Stimulated activated CD8-positive, alpha-beta memory T cell treated with anti-CD3 and anti-CD28 coated beads, Interleukin-12 subunit alpha, Interleukin-12 subunit beta, amount 100 ng/mL, for 1 hour (primary cell): Measurements from ENCODE around the gene NSD1.
"Not testable (repeated sequence)": the region's sequence is repeated elsewhere in the genome, so short reads cannot be mapped to it uniquely, and the experiment has no call there.

Source experiments
- DNase-seq: peaks from one replicate; pipeline ENCODE4 v3.0.0-alpha.2; 2020; ENCODE audit warnings: low read depth

NSD1 gene

DNA sequence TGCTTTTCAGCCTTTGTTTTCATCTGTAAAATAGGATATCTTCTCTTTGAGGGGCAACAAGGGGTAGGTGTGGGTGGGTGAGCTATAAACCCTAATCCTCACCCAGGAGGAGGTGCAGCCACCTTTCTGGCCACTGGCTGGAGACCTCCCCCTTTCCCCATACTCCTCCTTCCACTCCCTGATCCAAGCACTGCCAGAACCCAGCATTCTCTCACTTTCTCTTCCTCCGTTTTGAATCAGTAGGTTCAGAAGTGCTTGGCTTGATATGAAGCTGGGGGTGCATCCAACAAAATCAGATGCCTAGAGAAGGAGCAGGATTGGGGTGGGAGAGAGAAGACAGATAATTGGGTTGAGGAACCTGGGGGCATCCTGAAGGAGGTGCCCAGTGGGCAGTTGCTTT is 6.8 kb upstream of the NSD1 start:
- DNase-seq = no peak

DNA sequence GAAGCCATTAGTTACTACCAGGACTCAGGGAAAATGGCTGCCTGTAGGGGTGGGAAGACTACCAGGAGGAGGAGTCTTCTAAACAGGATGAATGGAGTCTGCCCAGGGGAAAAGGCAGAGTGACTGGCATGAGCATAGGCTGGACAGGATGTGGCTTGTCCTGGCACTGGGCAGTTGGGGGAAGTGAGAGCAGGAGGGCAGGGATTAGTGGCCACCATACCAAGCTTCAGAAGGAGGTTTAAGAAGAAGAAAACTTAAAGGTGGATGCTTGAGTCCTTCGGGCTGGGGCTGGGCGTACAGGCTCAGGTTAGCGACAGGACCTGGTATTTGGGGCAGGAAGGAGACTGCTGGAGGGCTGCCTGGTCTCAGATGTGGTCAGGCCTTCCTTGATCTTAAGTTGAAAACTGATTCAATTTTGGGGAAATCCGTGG is 5.0 kb upstream of the NSD1 start:
- no peak for DNase-seq

GRCh38 chr5:177130211-177131018 is 3.2 kb upstream of the NSD1 start:
- DNase-seq = no peak

GRCh38 chr5:177131019-177131320 is 2.6 kb upstream of the NSD1 start:
- no peak for DNase-seq

DNA sequence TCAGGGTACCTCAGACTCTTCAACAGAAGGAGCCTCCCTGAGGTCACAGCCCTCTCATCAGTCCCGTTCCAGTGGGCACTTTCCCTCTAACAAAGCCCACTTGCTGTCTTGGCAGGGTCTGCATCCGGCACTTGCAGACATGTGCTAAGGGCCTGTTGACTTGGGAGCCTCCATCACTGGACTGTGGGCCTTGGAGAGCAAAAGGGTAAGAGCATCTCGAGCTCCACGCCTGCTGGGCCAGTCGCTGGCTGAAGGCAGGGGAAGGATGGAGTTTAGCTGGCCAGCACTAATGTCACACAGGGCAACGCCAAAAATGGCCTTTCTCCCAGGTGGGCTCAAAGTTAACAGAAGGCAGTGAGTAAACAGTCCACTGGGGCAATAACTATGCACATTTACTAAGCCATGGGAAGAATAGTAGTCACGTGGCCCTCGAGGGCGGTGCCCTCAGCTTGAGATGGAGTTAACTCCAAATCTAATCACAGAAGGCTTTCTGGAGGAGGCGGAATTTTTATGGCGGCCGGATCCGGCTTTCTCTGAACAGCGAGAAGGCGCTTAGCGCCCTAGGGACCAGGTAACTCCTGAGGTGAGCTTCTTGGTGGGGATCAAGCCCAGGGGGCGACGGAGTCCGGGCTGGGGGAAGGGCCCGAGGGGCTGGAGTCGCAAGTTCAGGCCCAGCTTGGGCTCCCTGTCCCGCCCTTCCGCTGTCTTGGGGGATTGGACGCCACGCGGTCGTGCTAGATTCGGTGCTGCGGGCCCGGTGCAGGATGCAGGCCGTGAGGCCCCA is 2.0 kb upstream of the NSD1 start:
- no peak for DNase-seq

DNA sequence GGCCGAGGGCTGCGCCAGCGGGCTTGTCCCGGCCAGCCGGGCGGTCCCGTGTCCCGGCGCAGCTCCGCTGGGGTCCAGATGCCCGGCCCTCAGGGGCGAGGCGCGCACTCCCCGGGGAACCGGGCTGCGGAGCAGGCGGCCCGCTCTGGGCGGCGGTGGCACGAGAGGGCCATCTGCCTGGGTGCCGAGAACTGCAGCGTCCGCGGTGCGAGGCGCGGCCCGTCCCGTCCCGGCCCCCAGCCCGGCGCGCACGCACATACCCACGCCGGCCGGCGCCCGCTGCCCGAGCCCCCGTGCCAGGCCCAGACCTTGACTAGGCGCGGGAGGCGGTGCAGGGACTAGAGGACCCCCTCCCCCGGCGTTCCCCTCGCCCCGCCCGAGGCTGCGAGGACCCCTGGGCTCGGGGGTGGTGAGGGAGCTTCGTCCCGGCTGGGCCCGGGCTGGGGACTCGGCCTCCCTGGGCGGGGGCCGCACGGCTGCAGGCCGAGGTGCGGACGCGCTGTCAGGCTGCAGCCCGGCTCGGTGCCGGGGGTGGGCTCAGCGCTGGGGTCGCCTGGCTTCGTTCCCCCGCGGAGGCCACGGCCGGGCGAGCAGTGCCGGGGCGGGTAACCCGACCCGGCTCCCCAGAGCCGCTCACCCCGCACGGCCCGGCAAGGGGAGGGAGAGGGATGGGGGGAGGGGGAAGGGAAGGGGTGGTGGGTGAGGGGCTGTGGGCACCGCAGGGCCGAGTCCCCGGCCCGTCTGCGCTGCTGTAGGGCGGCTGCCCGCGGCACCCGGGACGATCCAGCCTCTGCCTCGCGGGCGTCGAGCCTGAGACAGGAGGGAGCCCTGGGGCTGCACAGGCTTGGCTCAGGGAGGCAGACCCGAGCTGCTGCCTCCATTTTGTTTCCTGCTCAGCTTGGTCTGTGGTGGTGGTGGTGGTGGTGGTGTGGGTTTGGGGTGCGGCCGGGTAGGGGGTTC is 1.2 kb upstream of the NSD1 start:
- no peak for DNase-seq

- DNase-seq = no peak
Observed at GRCh38 chr5:177133853-177134696, 502 bp downstream of the NSD1 start.

GRCh38 chr5:177134697-177135225 is 1.2 kb downstream of the NSD1 start:
- no peak for DNase-seq

GRCh38 chr5:177140312-177140711 is 6.7 kb downstream of the NSD1 start:
- DNase-seq = no peak

DNA sequence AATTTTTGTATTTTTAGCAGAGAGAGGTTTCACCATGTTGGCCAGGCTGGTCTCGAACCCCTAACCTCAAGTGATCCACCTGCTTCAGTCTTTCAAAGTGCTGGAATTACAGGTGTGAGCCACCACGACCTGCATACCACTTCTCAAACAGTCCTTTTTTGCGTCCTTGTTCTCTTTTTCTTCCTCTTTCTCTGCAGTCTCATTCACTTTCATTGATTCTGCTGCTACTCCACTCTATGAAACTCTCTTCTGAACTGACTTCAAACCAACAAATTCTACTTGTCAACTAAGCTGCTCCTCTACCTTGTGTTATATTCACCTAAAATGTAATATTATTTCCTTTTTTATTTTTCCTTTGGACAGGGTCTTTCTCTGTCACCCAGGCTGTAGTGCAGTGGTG is 7.9 kb downstream of the NSD1 start:
- DNase-seq = no peak

DNA sequence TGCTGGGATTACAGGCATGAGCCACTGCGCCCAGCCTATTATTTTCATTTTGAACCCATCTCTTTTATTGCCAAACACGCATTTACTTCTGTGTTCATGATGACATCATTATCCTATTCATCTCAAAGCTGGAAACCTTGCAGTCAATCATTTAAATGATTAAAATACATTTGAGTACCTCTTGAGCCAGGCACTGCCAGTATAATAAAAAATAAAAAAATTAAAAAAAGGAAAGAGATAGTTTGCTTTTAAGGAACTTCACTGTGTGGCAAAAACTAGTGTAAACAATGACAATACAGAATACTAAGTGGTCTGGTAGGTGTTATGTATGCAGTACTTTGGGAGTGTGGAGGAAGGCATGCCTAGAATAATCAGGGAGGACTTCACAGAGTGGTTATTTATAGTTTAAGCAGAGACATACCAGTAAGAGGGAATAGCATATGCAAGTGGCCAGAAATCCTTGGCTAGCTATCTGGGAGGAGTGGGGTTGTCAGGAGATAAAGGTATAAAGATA is 8.6 kb downstream of the NSD1 start:
- no peak for DNase-seq

DNA sequence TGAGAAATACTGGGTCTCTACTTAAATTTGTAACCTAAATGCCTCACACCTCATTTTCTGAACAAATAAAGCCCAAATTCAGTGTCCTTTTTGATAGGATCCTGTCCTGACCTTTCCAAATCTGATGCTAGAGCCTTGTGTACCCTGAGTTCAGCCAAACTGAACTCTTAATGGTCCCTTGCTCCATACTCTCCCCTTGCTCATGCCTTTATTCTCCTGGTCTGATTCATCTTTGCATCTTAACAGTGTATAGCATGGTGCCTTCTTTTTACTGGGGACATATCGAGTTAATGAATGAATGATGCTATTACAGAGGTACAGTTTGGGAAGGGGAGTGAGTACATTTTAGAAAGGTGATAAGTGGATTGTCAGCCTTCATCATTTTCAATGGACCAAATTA is 9.2 kb downstream of the NSD1 start:
- no peak for DNase-seq

GRCh38 chr5:177146891-177147638 is 13.5 kb downstream of the NSD1 start:
- DNase-seq = no peak

GRCh38 chr5:177150061-177150460 is 16.5 kb downstream of the NSD1 start:
- DNase-seq = not testable (repeated sequence)

DNA sequence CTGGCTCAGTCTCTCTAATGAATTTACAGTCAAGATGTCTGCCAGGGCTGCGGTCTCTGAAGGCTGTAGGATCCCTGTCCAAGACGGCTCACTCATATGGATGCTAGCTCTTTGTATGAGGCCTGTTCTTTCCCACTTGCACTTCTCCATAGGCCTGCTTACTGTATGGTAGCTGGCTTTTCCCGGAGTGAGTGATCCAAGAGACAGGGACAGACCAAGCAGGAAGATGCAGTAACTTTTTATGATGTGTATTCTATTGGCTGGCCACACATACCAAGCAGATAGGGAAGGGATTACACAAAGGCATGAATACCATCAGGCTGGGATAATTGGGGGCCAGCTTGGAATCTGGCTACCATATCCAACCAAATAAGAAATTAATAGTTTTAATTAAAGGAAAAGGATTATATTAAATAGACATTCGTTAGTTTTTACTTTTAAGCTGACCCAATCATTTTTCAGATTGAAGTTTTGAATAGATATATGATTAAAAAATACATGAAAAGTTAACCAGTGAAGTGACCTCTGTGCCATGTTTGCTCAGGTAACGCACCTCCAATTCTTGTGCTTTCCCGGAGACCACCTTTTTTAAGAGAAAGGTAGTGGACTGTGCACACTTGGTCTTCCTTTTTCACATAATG is 20.6 kb downstream of the NSD1 start:
- DNase-seq = no peak

DNA sequence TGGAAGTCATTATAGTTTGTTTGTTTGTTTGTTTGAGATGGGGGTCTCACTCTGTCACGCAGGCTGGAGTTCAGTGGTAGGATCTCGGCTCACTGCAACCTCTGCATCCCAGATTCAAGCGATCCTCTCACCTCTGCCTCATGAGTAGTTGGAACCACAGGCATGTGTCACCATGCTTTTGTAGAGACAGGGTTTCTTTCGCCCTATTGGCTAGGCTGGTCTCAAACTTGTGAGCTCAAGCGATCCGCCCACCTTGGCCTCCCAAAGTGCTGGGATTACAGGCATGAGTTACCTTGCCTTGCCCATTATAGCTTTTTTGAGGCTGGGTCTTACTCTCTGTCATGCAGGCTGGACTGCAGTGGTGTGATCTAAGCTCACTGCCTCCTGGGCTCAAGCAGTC is 28.8 kb downstream of the NSD1 start:
- no peak for DNase-seq

DNA sequence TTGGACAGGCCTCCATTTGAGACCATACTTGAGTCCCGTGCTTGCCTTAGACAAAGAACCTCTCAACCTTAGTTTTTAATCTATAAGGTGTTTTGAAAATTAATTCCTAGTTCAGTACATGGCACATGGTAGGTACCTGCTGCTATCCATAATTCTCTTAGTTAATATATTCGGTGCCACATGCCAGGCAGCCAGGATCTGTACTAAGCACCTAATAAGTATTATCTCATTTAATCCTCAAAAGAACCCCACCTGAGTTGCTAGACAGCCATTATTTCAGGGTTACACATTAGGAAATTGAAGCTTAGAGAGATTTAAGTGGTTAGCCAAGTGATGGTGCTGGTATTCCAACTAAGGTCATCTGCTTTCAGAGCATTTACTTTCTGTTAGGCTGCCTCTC is 29.9 kb downstream of the NSD1 start:
- no peak for DNase-seq

DNA sequence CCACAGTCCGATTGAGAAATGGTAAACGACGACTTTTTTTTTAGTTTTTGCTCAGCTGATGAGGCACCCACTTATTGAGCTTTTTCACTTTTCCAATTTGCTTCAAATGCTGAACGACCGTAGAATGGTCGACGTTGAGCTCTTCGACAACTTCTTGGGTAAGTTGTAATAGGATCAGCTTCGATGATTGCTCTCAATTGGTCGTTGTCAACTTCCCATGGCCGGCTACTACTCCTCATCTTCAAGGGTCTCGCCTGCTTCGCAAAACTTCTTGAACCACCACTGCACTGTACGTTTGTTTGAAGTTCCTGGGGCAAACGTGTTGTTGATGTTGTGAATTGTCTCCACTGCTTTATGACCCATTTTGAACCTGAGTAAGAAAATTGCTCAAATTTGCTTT is 35.7 kb downstream of the NSD1 start:
- no peak for DNase-seq

DNA sequence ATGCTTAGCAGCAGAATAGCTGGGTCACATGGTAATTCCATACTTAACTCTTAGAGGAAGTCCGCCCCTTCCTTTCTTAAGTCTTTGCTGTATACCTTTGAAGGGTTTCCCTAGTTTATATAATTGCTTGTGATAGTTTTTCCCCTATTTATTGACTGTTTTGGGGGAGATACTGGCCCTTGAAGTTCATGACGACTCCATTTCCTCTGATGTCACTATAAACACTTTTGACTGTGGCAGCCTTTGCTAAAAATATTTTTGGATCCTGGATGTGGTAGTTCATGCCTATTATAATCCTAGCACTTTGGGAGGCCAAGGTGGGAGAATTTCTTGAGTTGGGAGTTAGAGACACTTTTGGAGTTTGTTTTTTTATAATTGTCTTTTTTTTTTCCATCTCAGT is 38.4 kb downstream of the NSD1 start:
- no peak for DNase-seq

GRCh38 chr5:177175336-177175735 is 41.8 kb downstream of the NSD1 start:
- DNase-seq = no peak
